Measurements from ENCODE around the gene JUNB. TPM values are rescaled to one million over a fixed set of nuclear protein-coding genes. Genes with fewer than 3 reads are reported as not detected.

Gene JUNB
- total and polyA plus RNA-seq, 2 experiments from 2014 or later, result 37.2 to 103 TPM

DNA sequence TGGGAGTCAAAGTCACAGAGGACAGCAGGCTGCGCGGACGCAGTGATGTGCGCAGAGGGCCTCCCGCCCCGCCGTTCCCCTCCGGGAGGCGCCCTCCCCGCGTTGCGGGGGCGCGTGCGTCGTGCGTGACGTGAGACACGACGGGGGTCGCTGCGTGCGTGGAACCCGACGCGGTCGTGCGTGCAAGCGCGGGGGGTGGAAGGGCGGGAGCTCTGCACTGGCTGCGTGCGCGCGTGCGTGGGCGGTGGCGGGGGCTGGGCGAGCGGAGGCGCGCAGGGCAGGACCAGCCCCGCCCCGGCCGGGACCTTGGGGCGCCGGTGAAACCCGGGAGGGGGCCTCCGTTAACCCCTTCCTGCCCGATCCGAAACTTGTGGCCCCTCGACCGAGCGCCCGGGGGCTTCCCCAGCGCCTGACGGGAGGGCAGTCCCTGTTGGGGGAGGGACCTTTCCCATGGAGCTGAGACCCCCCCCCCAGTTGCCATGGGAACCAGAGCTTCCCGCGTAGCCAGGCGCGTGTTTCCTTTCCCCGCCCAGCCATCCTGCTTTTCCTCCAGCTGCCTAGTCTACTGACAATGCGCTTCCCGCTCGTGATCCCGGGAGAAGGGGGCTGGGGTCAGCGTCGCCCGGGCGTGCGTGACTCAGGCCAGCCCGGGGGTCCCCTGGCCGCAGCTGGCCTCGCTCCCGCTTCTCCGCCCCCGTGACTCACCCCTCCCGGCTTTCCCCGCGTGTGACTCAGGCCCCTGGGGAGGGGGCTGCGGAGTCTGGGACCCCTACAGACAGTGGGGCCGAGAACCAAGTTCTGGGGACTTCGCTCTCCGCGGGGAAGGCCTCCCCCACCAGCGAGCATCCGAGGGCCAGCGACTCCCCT, 8.6 kb upstream of the JUNB start:
- peak; percentile 70 to 93 for DNase-seq (ENCODE audit: low read depth in 1 of 2, low spot score in 1 of 2)
- H3K4me1 ChIP-seq (ENCODE audit: low read depth), result peaks cover 24% of the 10 kb centered on the region
- H3K27me3 ChIP-seq, result no peaks in the 10 kb centered on the region
- TF ChIP-seq, protein P1, sequence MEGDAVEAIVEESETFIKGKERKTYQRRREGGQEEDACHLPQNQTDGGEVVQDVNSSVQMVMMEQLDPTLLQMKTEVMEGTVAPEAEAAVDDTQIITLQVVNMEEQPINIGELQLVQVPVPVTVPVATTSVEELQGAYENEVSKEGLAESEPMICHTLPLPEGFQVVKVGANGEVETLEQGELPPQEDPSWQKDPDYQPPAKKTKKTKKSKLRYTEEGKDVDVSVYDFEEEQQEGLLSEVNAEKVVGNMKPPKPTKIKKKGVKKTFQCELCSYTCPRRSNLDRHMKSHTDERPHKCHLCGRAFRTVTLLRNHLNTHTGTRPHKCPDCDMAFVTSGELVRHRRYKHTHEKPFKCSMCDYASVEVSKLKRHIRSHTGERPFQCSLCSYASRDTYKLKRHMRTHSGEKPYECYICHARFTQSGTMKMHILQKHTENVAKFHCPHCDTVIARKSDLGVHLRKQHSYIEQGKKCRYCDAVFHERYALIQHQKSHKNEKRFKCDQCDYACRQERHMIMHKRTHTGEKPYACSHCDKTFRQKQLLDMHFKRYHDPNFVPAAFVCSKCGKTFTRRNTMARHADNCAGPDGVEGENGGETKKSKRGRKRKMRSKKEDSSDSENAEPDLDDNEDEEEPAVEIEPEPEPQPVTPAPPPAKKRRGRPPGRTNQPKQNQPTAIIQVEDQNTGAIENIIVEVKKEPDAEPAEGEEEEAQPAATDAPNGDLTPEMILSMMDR (IDR thresholded peaks at IDR 0.05; ENCODE audit: low read depth, low read length), result no peak
- H3K9me3 ChIP-seq (ENCODE audit: low read depth), result no peaks in the 10 kb centered on the region
- no peak overlapping the region for H3K27ac ChIP-seq
- H3K4me3 ChIP-seq, result peak overlapping the region; percentile 39
- H3K36me3 ChIP-seq, result no peaks in the 10 kb centered on the region

DNA sequence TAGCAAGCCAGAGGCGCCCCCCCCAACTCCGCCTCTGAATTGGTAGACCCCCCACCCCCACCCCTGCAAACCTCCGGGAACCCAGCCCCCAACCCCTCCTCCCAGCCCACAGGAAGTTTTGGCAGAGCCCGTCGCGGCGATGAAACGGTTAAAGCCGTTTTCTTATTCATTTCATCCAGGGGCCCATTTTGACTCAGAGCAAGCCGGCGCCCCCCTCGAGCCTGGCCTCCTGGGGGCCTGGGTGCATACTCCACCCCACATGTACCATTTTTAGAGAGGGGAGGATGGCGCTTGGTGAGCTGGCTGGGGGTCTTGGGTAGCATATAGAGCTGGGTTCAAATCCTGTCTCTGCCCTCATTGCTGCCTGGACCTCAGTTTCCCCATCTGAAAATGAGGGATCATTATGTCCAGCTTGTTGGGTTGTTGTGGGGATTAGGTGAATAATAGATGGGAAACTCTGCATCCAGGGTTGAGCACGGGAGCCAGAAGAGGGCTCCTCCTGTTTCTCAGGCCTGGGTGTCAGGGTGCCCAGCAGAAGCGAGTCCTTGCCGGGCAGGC, 7.9 kb upstream of the JUNB start:
- TF ChIP-seq, protein P1 (IDR thresholded peaks at IDR 0.05; ENCODE audit: low read depth, low read length), result no peak
- Histone ChIP-seq H3K36me3 (no peaks in the 10 kb centered on the region), H3K4me1 (ENCODE audit: low read depth) (peaks cover 28% of the 10 kb centered on the region), H3K9me3 (ENCODE audit: low read depth) (no peaks in the 10 kb centered on the region), H3K27ac (no peak overlapping the region), H3K4me3 (peak overlapping the region; percentile 39), H3K27me3 (no peaks in the 10 kb centered on the region)
- DNase-seq (ENCODE audit: low read depth in 1 of 2, low spot score in 1 of 2), result no peak

DNA sequence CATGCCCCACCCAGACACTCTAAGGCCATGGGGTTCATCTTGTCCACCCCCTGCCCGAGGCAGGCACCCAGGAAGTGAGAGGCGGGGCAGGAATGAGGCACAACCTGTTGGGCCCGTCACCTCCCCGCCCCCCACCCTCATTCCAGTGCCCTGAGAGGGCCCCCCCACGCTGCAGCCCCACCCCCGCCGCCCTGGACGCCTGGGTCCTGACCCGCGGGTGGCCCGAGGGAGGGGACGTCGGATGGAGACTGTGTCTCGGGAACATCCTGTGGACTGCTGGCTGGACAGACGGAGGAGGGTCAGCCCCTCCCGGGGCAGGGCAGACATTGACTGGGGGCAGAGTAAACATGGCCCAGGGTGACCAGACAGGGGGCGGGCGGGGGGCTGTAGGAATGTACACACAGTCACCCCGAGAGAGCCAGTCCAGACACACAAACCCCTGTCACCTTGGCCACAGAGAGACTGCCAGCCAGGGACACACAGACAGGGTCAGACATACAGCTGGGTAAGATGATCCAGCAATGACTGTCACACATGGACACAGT, 7.4 kb upstream of the JUNB start:
- TF ChIP-seq, protein P1 (IDR thresholded peaks at IDR 0.05; ENCODE audit: low read depth, low read length), result no peak

DNA sequence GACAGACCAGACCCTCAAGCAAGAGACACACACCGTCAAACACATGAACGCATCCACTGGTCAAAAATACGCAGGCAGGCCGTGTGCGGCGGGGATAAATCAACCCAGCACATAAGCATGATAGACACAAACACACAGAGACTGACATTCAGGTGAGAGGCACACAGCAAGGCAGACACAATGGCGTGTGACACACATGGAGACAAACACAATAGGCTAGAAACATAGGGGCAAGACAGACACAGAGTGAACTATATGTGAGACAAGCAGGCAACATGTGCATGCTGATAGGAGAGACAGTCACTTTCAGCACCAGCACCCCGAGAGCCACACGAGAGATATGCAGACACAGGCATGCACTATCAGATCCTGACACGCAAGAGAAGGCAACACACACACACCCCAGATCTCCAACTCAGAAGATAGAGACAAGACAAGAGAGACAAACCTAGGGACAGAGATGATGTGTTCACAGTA, 6.9 kb upstream of the JUNB start:
- Histone ChIP-seq H3K4me3 (no peak overlapping the region), H3K9me3 (ENCODE audit: low read depth) (no peaks in the 10 kb centered on the region), H3K27ac (peak overlapping the region; percentile 68), H3K4me1 (ENCODE audit: low read depth) (peaks cover 38% of the 10 kb centered on the region), H3K27me3 (no peaks in the 10 kb centered on the region), H3K36me3 (no peaks in the 10 kb centered on the region)
- TF ChIP-seq, protein P1 (IDR thresholded peaks at IDR 0.05; ENCODE audit: low read depth, low read length), result no peak
- no peak for DNase-seq (ENCODE audit: low read depth in 1 of 2, low spot score in 1 of 2)

More for the DNA sequence above, 7.4 kb upstream of the JUNB start:
- no peak for DNase-seq (ENCODE audit: low read depth in 1 of 2, low spot score in 1 of 2)
- no peaks in the 10 kb centered on the region for H3K36me3 ChIP-seq
- H3K4me1 ChIP-seq (ENCODE audit: low read depth), result peaks cover 34% of the 10 kb centered on the region
- peak overlapping the region; percentile 68 for H3K27ac ChIP-seq
- no peaks in the 10 kb centered on the region for H3K9me3 ChIP-seq (ENCODE audit: low read depth)
- no peaks in the 10 kb centered on the region for H3K27me3 ChIP-seq
- H3K4me3 ChIP-seq, result no peak overlapping the region

DNA sequence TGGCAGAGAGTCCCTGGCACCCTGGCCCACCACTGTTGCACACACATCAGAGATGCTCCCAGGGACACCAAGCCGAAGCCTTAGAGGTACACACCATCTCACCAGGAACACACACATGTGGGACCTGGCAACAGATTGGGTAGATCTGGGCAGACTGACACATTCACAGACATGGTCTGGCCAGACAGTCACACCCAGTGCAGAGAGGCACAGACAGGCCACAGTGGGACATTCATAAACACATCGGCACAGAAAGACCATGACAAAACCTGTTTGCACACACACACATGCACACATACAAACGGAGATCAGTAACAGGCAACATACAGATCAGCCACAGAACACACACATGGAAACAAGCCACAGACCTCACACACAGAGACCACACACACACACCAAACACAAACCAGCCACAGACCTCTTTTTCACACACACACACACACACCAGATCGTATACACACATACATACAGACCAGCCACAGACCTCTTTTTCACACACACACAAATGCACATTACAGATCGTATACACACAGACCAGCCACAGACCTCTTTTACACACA, 6.3 kb upstream of the JUNB start:
- H3K27ac ChIP-seq, result peak overlapping the region; percentile 68

More for the DNA sequence above, 6.3 kb upstream of the JUNB start:
- Histone ChIP-seq H3K4me1 (ENCODE audit: low read depth) (peaks cover 38% of the 10 kb centered on the region), H3K36me3 (no peaks in the 10 kb centered on the region), H3K4me3 (no peak overlapping the region), H3K9me3 (ENCODE audit: low read depth) (no peaks in the 10 kb centered on the region), H3K27me3 (no peaks in the 10 kb centered on the region)
- DNase-seq (ENCODE audit: low read depth in 1 of 2, low spot score in 1 of 2), result peak in 1 of 2 donors; percentile 21
- TF ChIP-seq, protein P1 (IDR thresholded peaks at IDR 0.05; ENCODE audit: low read depth, low read length), result no peak
